ENCODE data around the gene CREB3L1. TPM values are rescaled to one million over a fixed set of nuclear protein-coding genes. Genes with fewer than 3 reads are reported as not detected.

CREB3L1 gene
- total RNA-seq, 3 donors from 2014 or later: 0.20 to 0.27 (median 0.26) TPM

DNA sequence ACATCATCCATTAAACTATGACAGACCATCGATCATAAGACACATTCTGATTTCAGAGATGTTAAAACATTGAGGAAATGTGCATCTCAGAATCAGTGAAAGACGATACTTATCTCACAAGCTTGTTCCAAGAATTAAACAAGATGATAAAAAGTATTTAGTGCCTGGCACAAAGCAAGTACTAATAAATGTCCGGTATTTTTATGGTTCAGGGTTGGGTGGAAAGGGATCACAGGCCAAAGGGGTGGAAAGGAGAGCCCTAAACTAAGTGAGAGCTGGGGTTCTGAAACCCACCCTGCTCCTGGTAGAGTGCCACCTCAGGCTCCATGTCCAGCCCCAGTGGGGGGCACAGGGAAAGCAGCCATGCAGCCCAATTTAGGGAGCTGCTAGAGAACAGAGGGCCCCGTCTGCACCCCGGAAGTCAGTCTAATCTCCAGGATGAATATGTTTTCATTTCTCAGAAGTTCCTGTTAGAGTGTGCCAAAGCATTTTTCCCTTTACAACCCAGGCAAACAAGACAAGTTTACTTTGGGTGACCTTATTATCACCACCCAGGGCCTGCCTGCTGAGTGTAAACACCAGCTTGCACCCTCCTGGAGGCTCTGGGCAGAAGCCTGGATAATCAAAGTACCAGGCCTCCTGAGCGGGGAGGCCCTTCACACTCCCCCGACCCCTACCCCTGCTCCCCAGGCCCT is 3.8 kb upstream of the CREB3L1 start:
- H3K4me3 Mint-ChIP-seq: no peak overlapping the region
- ATAC-seq (no peak), DNase-seq (no peak)

DNA sequence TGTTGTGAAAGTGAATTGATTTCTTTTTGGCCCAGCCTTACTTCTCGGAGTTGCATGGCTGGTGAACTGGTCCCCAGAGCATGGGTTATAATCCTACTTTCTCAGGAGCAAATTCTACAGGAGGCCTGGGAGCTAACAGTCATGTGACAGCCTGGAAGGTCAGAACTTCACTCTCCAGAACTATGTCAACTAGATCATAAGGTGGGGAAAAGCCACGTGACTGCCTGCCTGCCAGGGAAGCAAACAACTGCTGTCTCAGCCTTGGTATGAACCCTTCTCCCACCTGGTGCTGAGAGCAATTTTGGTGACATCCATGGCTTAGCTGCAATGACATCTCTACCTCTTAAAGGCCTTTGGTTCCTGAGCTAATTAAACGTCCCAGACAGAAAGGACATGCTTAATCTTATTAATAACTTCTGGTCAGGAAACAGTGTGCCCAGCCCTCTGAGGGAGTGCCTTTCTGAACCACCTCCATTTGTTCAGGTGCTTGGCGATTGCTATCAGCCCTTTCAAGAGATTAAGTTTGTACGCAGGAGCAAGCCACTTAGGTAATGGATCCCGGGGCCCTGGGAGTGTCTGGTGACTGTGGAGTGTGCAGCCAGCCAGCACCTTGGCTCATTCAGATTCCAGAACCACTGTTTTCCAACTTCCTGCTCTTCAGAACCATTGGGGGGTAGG is 1.4 kb upstream of the CREB3L1 start:
- H3K27me3 Mint-ChIP-seq (ENCODE audit: low read depth): peaks cover 41% of the 10 kb centered on the region
- H3K4me1 Mint-ChIP-seq (ENCODE audit: low read depth): peaks cover 10% of the 10 kb centered on the region
- DNase-seq (no peak), ATAC-seq (no peak)
- no peaks in the 10 kb centered on the region for H3K9me3 Mint-ChIP-seq
- H3K4me3 Mint-ChIP-seq: no peak overlapping the region
- no peaks in the 10 kb centered on the region for H3K36me3 Mint-ChIP-seq (ENCODE audit: insufficient read depth)

More for the DNA sequence above, 3.8 kb upstream of the CREB3L1 start:
- H3K36me3 Mint-ChIP-seq (ENCODE audit: insufficient read depth): no peaks in the 10 kb centered on the region
- no peaks in the 10 kb centered on the region for H3K9me3 Mint-ChIP-seq
- H3K27me3 Mint-ChIP-seq (ENCODE audit: low read depth): peaks cover 22% of the 10 kb centered on the region
- H3K4me1 Mint-ChIP-seq (ENCODE audit: low read depth): peaks cover 10% of the 10 kb centered on the region

DNA sequence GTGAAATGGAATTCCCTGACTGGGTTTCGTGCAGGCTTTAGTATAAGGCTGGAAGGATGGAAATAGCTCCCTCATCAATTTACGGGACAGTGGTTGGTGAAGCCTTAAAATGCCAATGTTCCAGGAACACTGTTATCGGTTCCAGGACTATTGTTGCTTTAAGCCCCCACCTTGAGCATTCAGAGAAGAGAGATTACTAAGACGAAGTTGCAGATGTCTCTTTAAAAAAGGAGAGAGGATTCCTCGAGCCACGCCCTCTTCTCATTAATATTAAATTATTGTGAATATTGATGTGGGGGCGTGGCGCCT is 195 bp upstream of the CREB3L1 start:
- no peaks in the 10 kb centered on the region for H3K9me3 Mint-ChIP-seq
- no peaks in the 10 kb centered on the region for H3K36me3 Mint-ChIP-seq (ENCODE audit: insufficient read depth)
- DNase-seq (no peak), ATAC-seq (no peak)
- peaks cover 41% of the 10 kb centered on the region for H3K27me3 Mint-ChIP-seq (ENCODE audit: low read depth)
- H3K4me3 Mint-ChIP-seq: peak overlapping the region; percentile 33
- peaks cover 10% of the 10 kb centered on the region for H3K4me1 Mint-ChIP-seq (ENCODE audit: low read depth)

GRCh38 chr11:46278387-46279125 is 1.1 kb downstream of the CREB3L1 start:
- H3K4me3 Mint-ChIP-seq: no peak overlapping the region
- H3K36me3 Mint-ChIP-seq (ENCODE audit: insufficient read depth): no peaks in the 10 kb centered on the region
- peaks cover 43% of the 10 kb centered on the region for H3K27me3 Mint-ChIP-seq (ENCODE audit: low read depth)
- H3K9me3 Mint-ChIP-seq: no peaks in the 10 kb centered on the region
- DNase-seq (no peak), ATAC-seq (peak; percentile 54 to 62)
- H3K4me1 Mint-ChIP-seq (ENCODE audit: low read depth): peaks cover 7% of the 10 kb centered on the region

- Mint-ChIP-seq H3K27me3 (ENCODE audit: low read depth) (peaks cover 43% of the 10 kb centered on the region), H3K4me1 (ENCODE audit: low read depth) (peaks cover 7% of the 10 kb centered on the region), H3K9me3 (no peaks in the 10 kb centered on the region), H3K4me3 (no peak overlapping the region), H3K36me3 (ENCODE audit: insufficient read depth) (no peaks in the 10 kb centered on the region)
- DNase-seq: no peak
- no peak for ATAC-seq
Observed at GRCh38 chr11:46279126-46280099, 2.0 kb downstream of the CREB3L1 start.

GRCh38 chr11:46280706-46281105 is 3.2 kb downstream of the CREB3L1 start:
- Mint-ChIP-seq H3K4me1 (ENCODE audit: low read depth) (peaks cover 7% of the 10 kb centered on the region), H3K27me3 (ENCODE audit: low read depth) (peaks cover 41% of the 10 kb centered on the region), H3K4me3 (no peak overlapping the region), H3K36me3 (ENCODE audit: insufficient read depth) (no peaks in the 10 kb centered on the region), H3K9me3 (no peaks in the 10 kb centered on the region)
- ATAC-seq (no peak), DNase-seq (no peak)

DNA sequence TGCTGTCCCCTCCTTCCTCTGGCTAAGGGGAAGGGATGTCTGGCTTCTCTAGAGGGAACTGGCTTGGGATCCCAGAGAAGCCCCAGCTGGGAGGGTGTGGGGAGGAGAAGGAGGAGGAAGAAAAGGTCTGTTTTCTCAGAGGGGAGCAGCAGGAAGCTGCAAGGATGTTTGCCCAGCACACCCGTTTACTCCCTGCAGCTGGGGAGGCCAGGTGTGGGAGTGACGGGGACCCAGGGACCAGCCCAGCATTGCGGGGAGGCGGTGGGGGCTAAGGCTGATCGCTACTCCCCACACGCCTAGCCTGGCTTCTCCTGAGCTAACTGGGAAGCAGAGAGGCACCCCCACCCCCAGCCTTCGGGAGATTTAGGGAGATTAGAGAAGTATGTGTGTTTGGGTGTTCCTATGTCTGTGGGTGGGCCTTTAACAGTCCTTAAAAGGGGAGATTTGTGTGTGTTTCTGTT is 3.9 kb downstream of the CREB3L1 start:
- peaks cover 7% of the 10 kb centered on the region for H3K4me1 Mint-ChIP-seq (ENCODE audit: low read depth)
- no peaks in the 10 kb centered on the region for H3K9me3 Mint-ChIP-seq
- H3K36me3 Mint-ChIP-seq (ENCODE audit: insufficient read depth): no peaks in the 10 kb centered on the region
- no peak for ATAC-seq
- H3K4me3 Mint-ChIP-seq: no peak overlapping the region
- H3K27me3 Mint-ChIP-seq (ENCODE audit: low read depth): peaks cover 38% of the 10 kb centered on the region
- DNase-seq: no peak

- Mint-ChIP-seq H3K4me1 (ENCODE audit: low read depth) (no peaks in the 10 kb centered on the region), H3K9me3 (no peaks in the 10 kb centered on the region)
Observed at GRCh38 chr11:46285173-46285572, 7.7 kb downstream of the CREB3L1 start.

GRCh38 chr11:46285594-46286033 is 8.2 kb downstream of the CREB3L1 start:
- H3K4me3 Mint-ChIP-seq: no peak overlapping the region
- ATAC-seq (no peak), DNase-seq (no peak)
- peaks cover 9% of the 10 kb centered on the region for H3K27me3 Mint-ChIP-seq (ENCODE audit: low read depth)
- no peaks in the 10 kb centered on the region for H3K4me1 Mint-ChIP-seq (ENCODE audit: low read depth)
- H3K36me3 Mint-ChIP-seq (ENCODE audit: insufficient read depth): no peaks in the 10 kb centered on the region
- H3K9me3 Mint-ChIP-seq: no peaks in the 10 kb centered on the region

More at GRCh38 chr11:46285173-46285572, 7.7 kb downstream of the CREB3L1 start:
- peaks cover 13% of the 10 kb centered on the region for H3K27me3 Mint-ChIP-seq (ENCODE audit: low read depth)
- ATAC-seq (no peak), DNase-seq (no peak)
- no peaks in the 10 kb centered on the region for H3K36me3 Mint-ChIP-seq (ENCODE audit: insufficient read depth)
- H3K4me3 Mint-ChIP-seq: no peak overlapping the region

DNA sequence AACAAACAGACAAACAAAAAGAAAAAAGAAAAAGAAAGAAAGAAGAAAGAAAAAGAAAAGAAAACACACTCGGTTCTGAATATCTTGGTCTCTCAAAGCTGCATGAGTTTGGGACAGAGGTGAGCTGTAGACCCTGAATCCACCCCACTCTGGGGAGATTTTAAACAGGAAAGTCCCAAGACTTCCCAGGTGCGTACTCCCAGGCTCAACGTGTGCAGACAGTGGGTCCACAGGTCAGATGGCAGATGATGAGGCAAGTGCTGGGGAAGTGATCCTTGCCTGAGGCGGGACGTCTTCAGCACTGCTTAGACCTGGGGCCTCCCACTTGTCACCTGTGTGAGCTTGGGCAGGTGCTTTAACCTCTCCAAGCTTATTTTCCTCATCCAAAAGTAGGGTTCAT is 9.3 kb downstream of the CREB3L1 start:
- ATAC-seq: no peak
- H3K4me1 Mint-ChIP-seq (ENCODE audit: low read depth): no peaks in the 10 kb centered on the region

DNA sequence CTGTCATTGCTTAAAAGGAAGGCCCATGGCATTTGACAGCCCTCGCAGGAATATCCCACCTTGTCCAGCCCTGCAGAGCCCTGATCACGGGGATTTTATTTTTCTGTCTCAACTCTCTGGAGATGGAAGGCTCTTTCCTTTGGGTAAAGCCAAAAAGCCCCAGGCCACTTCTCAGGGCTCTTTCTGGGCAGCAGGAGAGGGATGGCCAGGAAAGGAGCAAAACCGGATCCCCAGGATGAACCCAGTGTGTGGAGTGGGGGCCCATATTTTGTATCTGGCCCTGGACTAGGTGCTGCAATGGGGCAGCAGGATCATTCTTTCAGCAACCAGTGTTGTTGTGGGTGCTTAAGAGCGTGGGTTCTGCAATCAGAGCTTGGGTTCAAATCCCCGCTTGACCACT is 11.0 kb downstream of the CREB3L1 start:
- Mint-ChIP-seq H3K4me3 (no peak overlapping the region), H3K36me3 (ENCODE audit: insufficient read depth) (no peaks in the 10 kb centered on the region), H3K9me3 (no peaks in the 10 kb centered on the region), H3K27me3 (ENCODE audit: low read depth) (peaks cover 4% of the 10 kb centered on the region), H3K4me1 (ENCODE audit: low read depth) (no peaks in the 10 kb centered on the region)
- ATAC-seq: no peak
- DNase-seq: no peak

More for the DNA sequence above, 9.3 kb downstream of the CREB3L1 start:
- no peaks in the 10 kb centered on the region for H3K36me3 Mint-ChIP-seq (ENCODE audit: insufficient read depth)
- peaks cover 6% of the 10 kb centered on the region for H3K27me3 Mint-ChIP-seq (ENCODE audit: low read depth)
- DNase-seq: no peak
- H3K9me3 Mint-ChIP-seq: no peaks in the 10 kb centered on the region
- no peak overlapping the region for H3K4me3 Mint-ChIP-seq

DNA sequence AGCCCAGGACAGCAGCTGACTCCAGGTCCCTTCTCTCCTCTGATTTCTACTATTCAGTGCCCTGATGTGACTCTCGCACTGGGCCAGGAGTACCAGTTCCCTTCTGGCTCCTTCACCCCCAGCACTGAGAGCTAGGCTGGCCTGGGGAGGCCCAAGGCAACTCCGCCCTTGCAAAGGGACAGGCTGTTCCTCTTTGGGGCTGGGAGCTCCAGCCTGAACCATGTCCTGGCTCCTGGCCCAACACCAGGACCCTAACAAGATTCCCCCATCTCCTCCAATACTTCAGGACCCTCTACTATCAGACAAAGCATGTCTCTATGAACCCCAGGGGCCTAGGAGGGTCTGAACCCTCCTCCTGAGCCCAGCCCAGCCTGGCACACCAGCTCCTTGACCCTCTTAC is 12.5 kb downstream of the CREB3L1 start:
- DNase-seq: no peak
- Mint-ChIP-seq H3K27me3 (ENCODE audit: low read depth) (peaks cover 4% of the 10 kb centered on the region), H3K4me3 (no peak overlapping the region), H3K36me3 (ENCODE audit: insufficient read depth) (no peaks in the 10 kb centered on the region), H3K4me1 (ENCODE audit: low read depth) (peaks cover under 1% of the 10 kb centered on the region), H3K9me3 (no peaks in the 10 kb centered on the region)
- no peak for ATAC-seq

DNA sequence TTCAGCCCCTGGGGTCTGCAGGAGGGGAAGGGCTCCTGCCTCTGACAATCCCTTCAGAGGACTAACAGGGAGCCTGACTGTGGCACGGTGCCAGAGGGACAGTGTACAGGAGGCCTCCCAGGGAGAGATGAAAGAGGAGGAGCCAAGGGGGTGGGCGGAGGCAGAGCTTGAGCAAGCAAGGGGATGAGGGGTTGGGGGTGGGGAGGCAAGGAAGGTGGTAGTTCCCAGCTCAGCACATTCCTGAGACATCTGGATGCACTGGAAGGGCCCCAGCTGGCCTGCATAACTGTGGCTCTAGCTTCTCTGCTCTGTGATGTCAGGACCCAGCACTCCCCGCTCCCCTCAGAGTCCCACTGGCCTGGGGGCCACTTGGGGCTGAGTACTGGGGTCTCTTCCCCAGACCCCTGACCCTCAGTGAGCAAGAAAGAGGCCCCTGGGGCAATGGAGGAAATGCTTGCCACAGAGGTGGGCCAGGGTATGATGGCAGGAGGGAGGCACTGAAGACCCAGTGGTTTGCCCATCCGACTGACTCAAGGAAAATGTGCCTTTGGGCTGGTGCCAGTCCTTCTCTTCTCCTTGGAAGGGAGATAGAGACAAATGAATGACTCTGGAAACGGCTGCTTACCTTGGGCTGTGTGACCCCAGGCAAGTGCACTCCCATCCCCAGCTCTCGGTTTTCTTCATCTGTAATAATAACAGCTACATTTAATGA is 13.3 kb downstream of the CREB3L1 start:
- H3K36me3 Mint-ChIP-seq (ENCODE audit: insufficient read depth): no peaks in the 10 kb centered on the region

More for the DNA sequence above, 13.3 kb downstream of the CREB3L1 start:
- ATAC-seq (no peak), DNase-seq (no peak)
- peaks cover under 1% of the 10 kb centered on the region for H3K27me3 Mint-ChIP-seq (ENCODE audit: low read depth)
- H3K4me3 Mint-ChIP-seq: no peak overlapping the region
- H3K9me3 Mint-ChIP-seq: no peaks in the 10 kb centered on the region
- H3K4me1 Mint-ChIP-seq (ENCODE audit: low read depth): peaks cover 5% of the 10 kb centered on the region

Data from activated T-cell treated with anti-CD3 and anti-CD28 coated beads, Interleukin-2, amount 50 U/mL, for 4 hours (primary cell).